NCI-H1048 (cell line): ENCODE measurements around the gene PIAS2.
"Not testable (repeated sequence)": the region's sequence is repeated elsewhere in the genome, so short reads cannot be mapped to it uniquely, and the experiment has no call there.

ENCODE experiments used
- DNase-seq: peaks from one replicate; lab custom pipeline; 2025; lab: John Stamatoyannopoulos, UW

PIAS2 gene

GRCh38 chr18:46909497-46909896 is 7.8 kb downstream of the PIAS2 start:
- no peak for DNase-seq

- DNase-seq, result no peak
Measured at GRCh38 chr18:46903406-46903805, 13.9 kb downstream of the PIAS2 start.

GRCh38 chr18:46899274-46899948 is 17.9 kb downstream of the PIAS2 start:
- DNase-seq, result no peak

DNA sequence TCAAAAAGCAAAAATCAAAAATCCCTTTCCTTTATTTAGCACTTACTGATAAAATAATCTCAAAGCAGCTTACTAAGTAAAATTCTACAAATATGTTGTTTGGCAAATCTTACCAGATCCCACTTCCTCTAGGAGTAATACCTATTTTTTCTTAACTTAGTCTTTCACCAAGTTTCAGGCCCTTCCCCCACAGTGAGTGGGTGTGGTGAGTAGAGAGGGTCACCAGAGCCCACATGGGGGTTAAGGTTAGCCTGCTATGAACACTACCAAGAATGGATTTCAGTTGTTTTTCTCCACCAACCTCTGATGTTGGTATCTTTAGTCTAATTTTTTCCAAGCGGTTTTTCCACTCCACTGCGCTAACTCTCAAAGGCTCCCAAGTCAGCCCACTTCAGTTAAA is 23.2 kb downstream of the PIAS2 start:
- DNase-seq, result no peak

DNA sequence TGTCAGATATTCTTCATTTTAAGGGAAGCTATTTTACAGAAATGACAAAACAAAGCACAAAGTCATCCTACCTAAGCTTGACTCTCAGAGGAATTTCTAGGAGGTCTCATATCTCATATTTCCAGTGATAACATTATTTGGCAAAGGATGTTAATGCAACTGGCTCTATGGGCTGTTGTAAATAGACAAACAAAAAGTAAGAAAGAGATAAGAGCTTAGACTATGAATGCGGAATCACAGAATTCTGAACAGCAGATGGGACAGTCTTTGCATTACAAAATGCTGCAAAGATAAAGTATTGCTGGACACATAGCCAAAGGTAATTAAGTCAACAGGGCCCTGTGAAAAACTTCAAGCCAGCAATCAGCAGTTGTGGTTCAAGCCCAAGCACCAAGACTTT is 23.9 kb downstream of the PIAS2 start:
- DNase-seq, result no peak

GRCh38 chr18:46892842-46893241 is 24.5 kb downstream of the PIAS2 start:
- no peak for DNase-seq

DNA sequence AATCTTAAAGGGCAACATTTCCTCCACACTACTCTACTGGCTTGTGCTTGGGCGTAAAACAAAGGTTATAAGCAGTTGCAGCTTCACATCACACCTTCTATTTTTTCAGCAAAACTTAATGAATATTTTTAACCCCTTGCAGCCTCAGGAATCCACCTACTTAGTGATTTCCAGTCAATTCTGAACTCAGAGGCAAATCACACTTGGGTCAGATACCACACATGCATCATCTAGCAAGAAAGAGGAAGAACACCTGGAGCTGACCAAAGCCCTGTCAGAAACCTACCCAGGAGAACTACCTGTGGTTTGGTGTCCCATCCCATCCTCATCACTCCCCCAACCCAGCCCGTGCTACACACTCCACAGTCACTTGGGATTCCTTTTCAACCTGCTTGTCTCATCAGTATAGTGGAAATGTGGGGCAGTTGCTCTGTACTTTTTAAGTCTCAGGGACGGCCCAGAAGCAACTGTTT is 25.5 kb downstream of the PIAS2 start:
- DNase-seq, result no peak

GRCh38 chr18:46888965-46889364 is 28.3 kb downstream of the PIAS2 start:
- DNase-seq, result no peak

- no peak for DNase-seq
Measured at GRCh38 chr18:46886893-46887292, 30.4 kb downstream of the PIAS2 start.

DNA sequence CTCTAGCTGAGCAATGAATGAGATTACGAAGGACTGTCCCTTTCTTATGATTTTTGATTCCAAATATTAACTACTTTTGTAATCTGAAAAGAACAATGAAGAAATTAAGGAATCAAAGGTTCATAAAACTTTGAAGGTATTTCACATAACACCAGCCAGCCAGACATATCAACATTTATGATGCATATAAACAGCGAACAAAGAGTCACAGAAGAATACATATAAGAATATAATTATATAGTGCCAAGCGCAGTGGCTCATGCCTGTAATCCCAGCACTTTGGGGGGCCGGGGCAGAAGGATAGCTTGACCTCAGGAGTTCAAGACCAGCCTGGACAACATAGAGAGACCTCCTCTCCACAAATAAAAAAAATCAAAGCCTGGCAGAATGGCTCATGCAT is 34.1 kb downstream of the PIAS2 start:
- DNase-seq, result no peak

GRCh38 chr18:46877329-46877987 is 39.8 kb downstream of the PIAS2 start:
- DNase-seq, result no peak

DNA sequence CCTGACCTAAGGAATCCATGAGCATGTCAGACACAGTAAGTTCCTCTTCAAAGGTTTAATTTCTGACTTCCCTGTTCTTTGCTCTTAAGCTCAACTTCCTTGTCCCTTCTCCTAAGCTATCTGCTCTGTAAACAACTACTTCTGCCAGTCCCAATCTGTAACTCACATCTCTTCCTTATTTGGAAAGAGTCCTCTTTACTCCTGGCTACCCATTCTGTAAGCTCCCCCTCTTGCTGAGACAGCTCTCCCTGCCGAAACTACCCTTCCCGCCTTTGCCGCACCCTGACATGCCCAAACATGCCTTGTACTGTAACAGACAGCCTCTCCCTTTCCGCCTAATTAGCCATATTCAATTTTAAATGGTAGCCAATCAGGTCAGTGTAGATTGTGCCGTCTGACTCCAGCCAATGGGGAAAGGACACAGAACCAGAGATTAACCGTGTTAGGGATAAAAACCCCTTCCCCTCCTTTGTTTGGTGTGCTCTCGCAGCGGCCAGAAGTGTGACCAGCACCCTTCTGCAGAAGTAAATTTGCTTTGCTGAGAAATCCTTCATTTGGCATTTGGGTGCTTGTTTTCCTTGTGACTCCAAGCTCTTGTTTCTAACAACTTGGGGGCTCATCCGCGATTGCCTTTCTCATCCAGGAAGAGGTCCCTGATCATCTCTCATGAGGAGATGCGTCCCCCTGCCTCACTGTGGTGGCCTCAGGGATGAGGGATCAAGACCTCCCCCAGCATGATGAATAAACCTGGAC is 49.0 kb downstream of the PIAS2 start:
- no peak for DNase-seq

DNA sequence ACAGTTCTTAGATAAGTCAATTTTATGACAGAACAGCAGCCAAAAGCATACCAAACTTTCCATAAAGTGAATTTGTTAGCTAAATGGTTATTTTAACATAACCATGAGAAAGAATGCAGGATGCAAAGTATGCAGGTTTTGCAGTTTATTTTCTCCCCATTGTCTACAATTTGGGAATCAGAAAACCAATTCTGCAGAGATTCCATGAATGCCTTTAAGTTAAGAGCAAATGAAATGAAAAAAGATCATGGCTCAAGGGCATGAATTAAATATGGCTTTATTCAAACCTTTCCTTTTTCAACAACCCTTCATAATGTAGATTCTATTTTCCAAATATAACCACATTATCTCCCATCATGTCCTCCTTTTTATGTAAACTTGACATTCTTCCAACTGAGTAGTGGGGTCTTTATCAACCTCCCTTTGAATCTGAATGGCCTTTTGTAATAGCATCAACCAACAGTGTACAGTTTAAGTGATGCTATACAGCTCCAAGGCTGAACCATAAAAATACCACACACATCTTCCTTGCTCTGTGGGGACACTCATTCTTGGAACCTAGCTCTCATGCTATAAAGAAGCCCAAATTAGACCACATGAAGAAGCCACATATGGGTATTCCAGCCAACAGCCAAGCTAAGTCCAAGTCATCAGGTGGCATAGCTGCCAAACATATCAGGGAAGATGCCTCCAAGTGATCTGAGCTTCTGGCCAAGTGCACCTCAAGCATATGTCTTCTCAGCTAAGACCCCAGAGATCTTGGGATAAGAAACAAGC is 49.8 kb downstream of the PIAS2 start:
- no peak for DNase-seq

GRCh38 chr18:46866523-46866922 is 50.8 kb downstream of the PIAS2 start:
- DNase-seq, result no peak

DNA sequence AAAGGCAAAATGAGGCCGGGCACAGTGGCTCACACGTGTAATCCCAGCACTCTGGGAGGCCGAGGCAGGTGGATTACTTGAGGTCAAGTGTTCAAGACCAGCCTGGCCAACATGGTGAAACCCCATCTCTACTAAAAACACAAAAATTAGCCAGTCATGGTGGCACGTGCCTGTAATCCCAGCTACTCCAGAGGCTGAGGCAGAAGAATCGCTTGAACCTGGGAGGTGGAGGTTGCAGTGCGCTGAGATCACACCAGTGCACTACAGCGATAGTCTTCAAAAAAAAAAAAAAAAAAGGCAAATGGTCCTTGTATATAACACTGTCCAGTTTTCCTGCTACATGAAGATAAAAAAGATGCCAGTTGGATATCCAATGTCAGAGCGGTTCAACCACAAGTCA is 52.1 kb downstream of the PIAS2 start:
- DNase-seq, result not testable (repeated sequence)

- no peak for DNase-seq
Measured at GRCh38 chr18:46859855-46860254, 57.5 kb downstream of the PIAS2 start.

DNA sequence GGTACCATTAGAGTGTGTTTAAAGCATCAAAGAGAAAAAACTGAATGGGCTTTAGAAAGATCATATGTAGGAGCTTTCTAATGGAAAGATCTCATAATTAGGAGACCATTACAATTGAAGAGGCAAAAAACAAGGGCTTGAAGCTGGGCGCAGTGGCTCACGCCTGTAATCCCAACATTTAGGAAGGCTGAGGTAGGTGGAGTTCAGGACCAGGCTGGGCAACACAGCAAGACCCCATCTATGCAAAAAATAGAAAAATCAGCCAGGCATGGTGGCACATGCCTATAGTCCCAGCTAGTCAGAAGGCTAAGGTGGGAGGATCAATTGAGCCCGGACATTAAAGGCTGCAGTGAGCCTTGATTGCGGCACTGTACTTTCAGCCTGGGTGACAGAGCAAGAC is 59.0 kb downstream of the PIAS2 start:
- no peak for DNase-seq

DNA sequence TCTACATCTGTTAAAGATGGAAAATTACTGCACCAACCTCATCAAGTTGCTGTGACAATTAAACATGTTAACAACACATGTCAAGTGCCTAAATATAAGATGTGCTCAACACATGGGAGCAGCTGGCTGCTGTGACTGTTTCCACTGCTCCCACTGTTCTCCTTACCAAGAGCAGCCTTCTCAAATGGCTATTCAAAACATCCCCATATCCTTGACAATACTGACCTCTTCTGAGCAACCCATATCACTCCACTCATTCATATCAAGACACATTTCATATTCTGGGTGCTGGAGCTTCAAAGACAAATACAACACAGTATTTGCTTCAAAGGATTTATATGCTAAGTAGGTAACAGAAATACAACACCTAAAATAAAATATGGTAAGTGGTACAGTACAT is 60.3 kb downstream of the PIAS2 start:
- no peak for DNase-seq

GRCh38 chr18:46849007-46849406 is 68.3 kb downstream of the PIAS2 start:
- no peak for DNase-seq

GRCh38 chr18:46843372-46843771 is 73.9 kb downstream of the PIAS2 start:
- DNase-seq, result no peak

DNA sequence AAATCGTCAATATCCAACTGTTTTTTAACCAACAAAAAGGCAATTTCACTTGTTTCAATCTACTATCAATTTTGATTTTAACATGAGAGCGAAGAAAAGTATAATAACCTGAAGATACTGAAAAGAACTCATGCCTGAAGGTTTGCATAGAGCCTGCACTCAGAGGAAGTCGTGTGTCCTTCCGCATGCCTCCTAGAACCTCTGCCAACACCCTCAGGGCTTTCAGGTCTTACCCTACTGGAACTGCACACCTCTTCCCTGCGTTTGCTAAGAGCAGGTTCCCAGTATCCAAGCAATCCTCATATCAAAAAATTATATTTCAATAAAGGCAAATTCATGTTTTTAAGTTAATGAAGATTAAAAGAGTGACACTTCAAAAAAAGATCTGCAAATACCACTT is 74.7 kb downstream of the PIAS2 start:
- no peak for DNase-seq

DNA sequence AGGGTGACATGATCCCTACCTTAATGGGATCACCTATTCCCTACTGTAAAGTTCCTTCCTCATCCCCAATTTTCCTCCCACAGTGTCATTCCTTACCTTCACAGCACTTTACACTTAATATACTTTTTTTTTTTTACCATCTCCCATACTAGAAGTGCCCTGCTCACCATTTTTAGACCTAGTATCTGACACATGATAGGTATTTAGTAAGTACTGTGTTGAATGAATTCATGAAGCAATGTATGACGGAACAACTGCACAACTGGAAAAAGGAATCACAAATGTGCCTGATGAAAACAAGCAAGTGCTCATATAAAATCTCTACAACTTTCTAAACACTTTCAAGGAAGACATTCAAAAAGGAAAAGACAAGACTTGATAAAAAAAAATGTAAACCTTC is 83.4 kb downstream of the PIAS2 start:
- no peak for DNase-seq
